GM23338 (cell line): ENCODE results near the gene FLOT2. TPM values are rescaled to one million over a fixed set of nuclear protein-coding genes. Genes with fewer than 3 reads are reported as not detected.

Experiments used
- ATAC-seq: fragments of 200-7000 bp; cut with Tn5 transposase; 3 replicates; pipeline ENCODE4 v1.9.1; 2020
- DNase-seq: peaks from one replicate; pipeline ENCODE4 v3.0.0-alpha.2; 2015; ENCODE audit warnings: low spot score
- H2AFZ ChIP-seq: fragments of 200-600 bp; sonication (generic); 2 replicates; pipeline ENCODE4 v1.8.0; 2016; ENCODE audit warnings: antibody characterized with exemption, mild to moderate bottlenecking, moderate library complexity
- H3F3A ChIP-seq: fragments of 200-600 bp; sonication (generic); replicated peaks from 2 replicates; pipeline ENCODE4 v1.8.0; 2017; ENCODE audit warnings: antibody characterized with exemption, mixed run types, low read depth
- H3K27ac ChIP-seq: fragments of 200-600 bp; sonication (generic); 2 replicates; pipeline ENCODE4 v1.6.1; 2016; ENCODE audit warnings: low read depth
- H3K27me3 ChIP-seq: fragments of 200-600 bp; sonication (generic); 2 replicates; pipeline ENCODE4 v1.8.0; 2016; ENCODE audit warnings: mild to moderate bottlenecking, mixed run types, moderate library complexity; ENCODE audit not compliant: insufficient read depth
- H3K36me3 ChIP-seq: fragments of 200-600 bp; sonication (generic); 2 replicates; pipeline ENCODE4 v1.8.0; 2016; ENCODE audit warnings: mild to moderate bottlenecking; ENCODE audit not compliant: insufficient read depth
- H3K4me1 ChIP-seq: fragments of 200-600 bp; sonication (generic); 2 replicates; pipeline ENCODE4 v1.8.0; 2016; ENCODE audit warnings: mild to moderate bottlenecking, moderate library complexity; ENCODE audit not compliant: insufficient read depth
- H3K4me2 ChIP-seq: fragments of 200-600 bp; sonication (generic); 2 replicates; pipeline ENCODE4 v1.7.1; 2017; ENCODE audit warnings: mixed run types
- H3K4me3 ChIP-seq: fragments of 200-600 bp; sonication (generic); 2 replicates; pipeline ENCODE4 v1.6.1; 2016; ENCODE audit warnings: mixed run types
- H3K79me2 ChIP-seq: fragments of 200-600 bp; sonication (generic); replicated peaks from 2 replicates; pipeline ENCODE4 v1.8.0; 2017; ENCODE audit warnings: mild to moderate bottlenecking; ENCODE audit not compliant: insufficient read depth
- H3K9me2 ChIP-seq: fragments of 200-600 bp; sonication (generic); 2 replicates; pipeline ENCODE4 v1.8.0; 2017; ENCODE audit not compliant: insufficient read depth
- H4K20me1 ChIP-seq: fragments of 200-600 bp; sonication (generic); replicated peaks from 2 replicates; pipeline ENCODE4 v1.8.0; 2017; ENCODE audit warnings: mild to moderate bottlenecking; ENCODE audit not compliant: insufficient read depth
- H3K27ac Mint-ChIP-seq: 2 replicates; pipeline ENCODE4 v1.8.0; 2020; ENCODE audit warnings: inconsistent platforms, mild to moderate bottlenecking, moderate library complexity, mixed read lengths
- H3K27me3 Mint-ChIP-seq: 3 replicates; pipeline ENCODE4 v1.8.0; 2022; ENCODE audit warnings: low read depth, mild to moderate bottlenecking, moderate library complexity, mixed read lengths, inconsistent platforms; ENCODE audit not compliant: insufficient read depth, poor library complexity
- H3K36me3 Mint-ChIP-seq: 3 replicates; pipeline ENCODE4 v1.8.0; 2021; ENCODE audit warnings: low read depth, mild to moderate bottlenecking, inconsistent platforms, moderate library complexity, mixed read lengths
- H3K4me1 Mint-ChIP-seq: 3 replicates; pipeline ENCODE4 v1.8.0; 2020; ENCODE audit warnings: mild to moderate bottlenecking, inconsistent platforms, mixed read lengths
- H3K4me3 Mint-ChIP-seq: 3 replicates; pipeline ENCODE4 v1.8.0; 2021; ENCODE audit warnings: moderate library complexity, mild to moderate bottlenecking, inconsistent platforms, mixed read lengths
- H3K9me3 Mint-ChIP-seq: 3 replicates; pipeline ENCODE4 v1.8.0; 2020; ENCODE audit warnings: moderate library complexity, mild to moderate bottlenecking, inconsistent platforms, mixed read lengths
- CREB1 ChIP-seq: fragments of 250-450 bp; sonication (Bioruptor Pico); IDR thresholded peaks from 2 replicates; pipeline ENCODE4 v1.5.0; 2020; ENCODE audit warnings: low read depth, mild to moderate bottlenecking, moderate library complexity
- CTCF ChIP-seq, 2 experiments: fragments of 200-600 bp in 1 of 2; sonication (generic) in 1 of 2; conservative IDR thresholded peaks; 2 replicates each; pipeline versions ENCODE4 v1.5.1 to v1.6.1; 2016 to 2017; ENCODE audit warnings: antibody characterized with exemption in 2 of 2, low read depth in 2 of 2, mild to moderate bottlenecking in 2 of 2, moderate library complexity in 1 of 2
- EZH2 ChIP-seq: fragments of 200-600 bp; sonication (generic); IDR thresholded peaks from one replicate; pipeline ENCODE4 v1.8.0; 2017; ENCODE audit warnings: antibody characterized with exemption, mild to moderate bottlenecking, low read depth; ENCODE audit not compliant: unreplicated experiment
- EZH2phosphoT487 ChIP-seq: fragments of 200-600 bp; sonication (generic); IDR thresholded peaks from one replicate; pipeline ENCODE4 v1.8.1; 2018; ENCODE audit warnings: antibody characterized with exemption; ENCODE audit not compliant: unreplicated experiment
- JUNB ChIP-seq: IDR thresholded peaks from one replicate; pipeline ENCODE4 v1.6.1; 2016; ENCODE audit warnings: antibody characterized with exemption; ENCODE audit not compliant: unreplicated experiment
- NANOG ChIP-seq: IDR thresholded peaks from 2 replicates; pipeline ENCODE4 v1.6.1; 2016; ENCODE audit warnings: antibody characterized with exemption, borderline replicate concordance
- POLR2AphosphoS5 ChIP-seq: IDR thresholded peaks from 2 replicates; pipeline ENCODE4 v1.6.1; 2016; ENCODE audit warnings: antibody characterized with exemption, low read depth
- STAT1 ChIP-seq: IDR thresholded peaks from one replicate; pipeline ENCODE4 v1.6.1; 2016; ENCODE audit warnings: antibody characterized with exemption; ENCODE audit not compliant: unreplicated experiment
- ZNF114 ChIP-seq: fragments of 250-450 bp; sonication (Bioruptor Pico); IDR thresholded peaks from 2 replicates; pipeline ENCODE4 v1.5.0; 2020; ENCODE audit warnings: mild to moderate bottlenecking, moderate library complexity
- ZNF331 ChIP-seq: fragments of 250-450 bp; sonication (Bioruptor Pico); IDR thresholded peaks from 2 replicates; pipeline ENCODE4 v1.5.0; 2020; ENCODE audit warnings: low read depth, mild to moderate bottlenecking, moderate library complexity
- ZNF462 ChIP-seq: fragments of 250-450 bp; sonication (Bioruptor Pico); IDR thresholded peaks from 2 replicates; pipeline ENCODE4 v1.5.0; 2020; ENCODE audit warnings: mild to moderate bottlenecking, moderate library complexity
- polyA plus RNA-seq: library from polyadenylated mRNA; unstranded; fragments of >200 nt; fragmentation: Nextera tagmentation; extraction: Ambion mirVana; gene quantifications from 2 replicates; pipeline ENCODE4 v1.2.1, GENCODE V29; 2016
- total RNA-seq: library from RNA; depleted of rRNA; stranded (reverse); fragments of >200 nt; shearing (Covaris generic); gene quantifications from 2 replicates; pipeline ENCODE4 v1.2.3, GENCODE V29; 2014
- TF ChIP-seq, protein P1 (sequence below): IDR thresholded peaks from 2 replicates; pipeline ENCODE4 v1.6.1; 2016; ENCODE audit warnings: antibody characterized with exemption

FLOT2 gene
- total and polyA plus RNA-seq, 2 experiments from 2014 or later: 49.8 to 66.1 TPM

DNA sequence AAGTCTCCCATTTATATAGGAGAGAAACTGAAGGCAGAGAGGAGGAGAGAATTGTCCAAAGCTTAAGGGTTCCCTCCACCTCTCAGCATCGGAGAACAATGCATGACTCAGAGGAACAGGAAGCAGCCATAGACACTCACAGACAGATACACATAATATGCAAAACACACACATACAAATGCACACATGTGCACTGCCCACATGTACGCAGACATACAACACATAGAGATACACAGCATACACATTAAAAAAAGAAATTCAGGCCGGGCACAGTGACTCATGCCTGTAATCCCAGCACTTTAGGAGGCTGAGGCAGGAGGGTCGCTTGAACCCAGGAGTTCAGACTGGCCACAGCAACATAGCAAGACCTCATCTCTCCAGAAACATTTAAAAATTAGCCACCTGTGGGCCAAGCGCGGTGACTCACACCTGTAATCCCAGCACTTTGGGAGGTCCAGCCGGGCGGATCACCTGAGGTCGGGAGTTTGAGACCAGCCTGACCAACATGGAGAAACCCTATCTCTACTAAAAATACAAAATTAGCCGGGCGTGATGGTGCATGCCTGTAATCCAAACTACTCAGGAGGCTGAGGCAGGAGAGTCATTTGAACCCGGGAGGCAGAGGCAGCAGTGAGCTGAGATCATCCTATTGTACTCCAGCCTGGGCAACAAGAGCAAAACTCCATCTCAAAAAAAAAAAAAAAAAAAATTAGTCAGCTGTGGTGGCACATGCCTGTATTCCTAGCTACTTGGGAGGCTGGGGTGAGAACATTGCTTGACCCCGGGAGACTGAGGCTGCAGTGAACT, 31.4 kb downstream of the FLOT2 start (continued):
- no peak for TF ChIP-seq EZH2
- TF ChIP-seq ZNF331 (CRISPR knock-in tag): no peak
- TF ChIP-seq EZH2phosphoT487: no peak
- TF ChIP-seq, protein P1, sequence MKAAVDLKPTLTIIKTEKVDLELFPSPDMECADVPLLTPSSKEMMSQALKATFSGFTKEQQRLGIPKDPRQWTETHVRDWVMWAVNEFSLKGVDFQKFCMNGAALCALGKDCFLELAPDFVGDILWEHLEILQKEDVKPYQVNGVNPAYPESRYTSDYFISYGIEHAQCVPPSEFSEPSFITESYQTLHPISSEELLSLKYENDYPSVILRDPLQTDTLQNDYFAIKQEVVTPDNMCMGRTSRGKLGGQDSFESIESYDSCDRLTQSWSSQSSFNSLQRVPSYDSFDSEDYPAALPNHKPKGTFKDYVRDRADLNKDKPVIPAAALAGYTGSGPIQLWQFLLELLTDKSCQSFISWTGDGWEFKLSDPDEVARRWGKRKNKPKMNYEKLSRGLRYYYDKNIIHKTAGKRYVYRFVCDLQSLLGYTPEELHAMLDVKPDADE: no peak
- TF ChIP-seq STAT1: no peak
- no peak for TF ChIP-seq POLR2AphosphoS5

- peak overlapping the region; percentile 76; the same call in 1 of the 2 replicates for H2AFZ ChIP-seq
- H3K27me3 Mint-ChIP-seq: peaks cover 2% of the 10 kb centered on the region
- no peak overlapping the region for H3K4me3 ChIP-seq
- DNase-seq (no peak), ATAC-seq (peak; percentile 46)
- peaks cover 16% of the 10 kb centered on the region for H3K4me1 Mint-ChIP-seq
- no peaks in the 10 kb centered on the region for H4K20me1 ChIP-seq
- H3K36me3 Mint-ChIP-seq: peaks cover 11% of the 10 kb centered on the region
- no peak overlapping the region; the same call in 1 of the 2 replicates for H3K4me2 ChIP-seq
- peak overlapping the region; percentile 32 for H3K27ac Mint-ChIP-seq
- H3K27me3 ChIP-seq: no peaks in the 10 kb centered on the region
- no peaks in the 10 kb centered on the region for H3K9me2 ChIP-seq
- H3K9me3 Mint-ChIP-seq: no peaks in the 10 kb centered on the region
- 0 out of 2 replicates have a peak, but pooled peaks cover 7% of the 10 kb centered on the region for H3F3A ChIP-seq
- H3K79me2 ChIP-seq: no peaks in the 10 kb centered on the region
- no peaks in the 10 kb centered on the region; the same call in none of the 2 replicates for H3K4me1 ChIP-seq
- H3K4me3 Mint-ChIP-seq: no peak overlapping the region
- no peak overlapping the region for H3K27ac ChIP-seq
- H3K36me3 ChIP-seq: no peaks in the 10 kb centered on the region
- TF ChIP-seq, protein P1: no peak
- TF ChIP-seq JUNB (no peak), ZNF462 (CRISPR knock-in tag) (no peak), NANOG (no peak), ZNF114 (CRISPR knock-in tag) (no peak), ZNF331 (CRISPR knock-in tag) (no peak), CREB1 (CRISPR knock-in tag) (no peak), POLR2AphosphoS5 (no peak), STAT1 (no peak), CTCF (conservative IDR thresholded peaks at IDR 0.05; ENCODE audit: low read depth in 2 of 2) (no peak)
Observed at GRCh38 chr17:28864991-28865849, 32.3 kb downstream of the FLOT2 start.
